Posterior vena cava (tissue), 2 donors: ENCODE measurements around the gene DET1. TPM values are rescaled to one million over a fixed set of nuclear protein-coding genes. Genes with fewer than 3 reads are reported as not detected.
"Not testable (repeated sequence)": the region's sequence is repeated elsewhere in the genome, so short reads cannot be mapped to it uniquely, and the experiment has no call there.

Experiments used
- DNase-seq: peaks from one replicate; pipeline ENCODE4 v3.0.0-alpha.2; 2020; ENCODE audit warnings: low spot score
- intact Hi-C, 2 donors: fragments of 100-400 bp; cut with DNase I; formaldehyde crosslinking; loops; one replicate each; pipeline versions ENCODE4 v1.14.1 to v1.14.2; 2022 to 2023
- long read RNA-seq, 2 donors: library from polyadenylated mRNA; unstranded; transcript quantifications; one replicate each; pipeline ENCODE4 v2.0.0, GENCODE V29; 2020 to 2021
- total RNA-seq, 2 donors: library from RNA; stranded (reverse); fragmentation: NEBNext Ultra II Directional; extraction: Animal tissue kit (Norgen Biotek cat#: 25700); gene quantifications; one replicate each; pipeline ENCODE4 v1.2.1, GENCODE V29; 2021
- donor health status: DM: yes; HTN: yes; CAD: no.
- donor health status: DM: yes; HTN: yes; CAD: no.

The DET1 gene
- 1 to 10 TPM; 3.1 to 6.4 TPM for total RNA-seq
- long read RNA-seq, donor 1, partial matches to known transcripts: 0 of 5 reads
- long read RNA-seq, donor 1, other reads (novel, unspliced or antisense): 1 of 5 reads
- long read RNA-seq, donor 2, partial matches to known transcripts: 0 of 4 reads
- long read RNA-seq, donor 2, other reads (novel, unspliced or antisense): 1 of 4 reads

GRCh38 chr15:88546248-88547129 lies at the start of gene DET1:
Gene DET1, minus strand, starts transcription at chr15:88546681. Its CDS starts 14,976 bp downstream, at chr15:88531705.
- peak; percentile 98 for DNase-seq
- intact Hi-C loops: no loop called here

GRCh38 chr15:88591384-88591783 lies 44.9 kb upstream of the DET1 start:
- intact Hi-C loops: no loop called here
- DNase-seq: no peak

GRCh38 chr15:88590759-88591158 lies 44.3 kb upstream of the DET1 start:
- DNase-seq: no peak
- intact Hi-C loops: no loop called here

- intact Hi-C loops: no loop called here
- no peak for DNase-seq
These were observed 40.1 kb upstream of the DET1 start for GRCh38 chr15:88586401-88587162.

- no peak for DNase-seq
- intact Hi-C loops: no loop called here
These were observed 34.1 kb upstream of the DET1 start for GRCh38 chr15:88580532-88580931.

GRCh38 chr15:88579322-88579721 lies 32.8 kb upstream of the DET1 start:
- intact Hi-C loops: no loop called here
- no peak for DNase-seq

GRCh38 chr15:88574655-88575054 lies 28.2 kb upstream of the DET1 start:
- no peak for DNase-seq
- intact Hi-C loops: no loop called here

- intact Hi-C loops: no loop called here
- DNase-seq: no peak
These were observed 27.6 kb upstream of the DET1 start for GRCh38 chr15:88574077-88574476.

- DNase-seq: no peak
- intact Hi-C loops: no loop called here
These were observed 25.4 kb upstream of the DET1 start for GRCh38 chr15:88571852-88572259.

GRCh38 chr15:88571153-88571851 lies 24.8 kb upstream of the DET1 start:
- DNase-seq: no peak
- intact Hi-C loops: no loop called here

GRCh38 chr15:88568589-88568988 lies 22.1 kb upstream of the DET1 start:
- intact Hi-C loops: no loop called here
- DNase-seq: no peak

GRCh38 chr15:88564741-88565140 lies 18.3 kb upstream of the DET1 start:
- no peak for DNase-seq
- intact Hi-C loops: no loop called here

GRCh38 chr15:88563638-88564037 lies 17.2 kb upstream of the DET1 start:
- intact Hi-C loops: no loop called here
- DNase-seq: no peak

GRCh38 chr15:88559565-88559964 lies 13.1 kb upstream of the DET1 start:
- intact Hi-C loops: loop anchor here in 1 of 2 donors (10.0 kb wide), 1 partner anchor 195 kb away; no protein-coding TSS in a partner anchor
- DNase-seq: not testable (repeated sequence)

GRCh38 chr15:88558026-88558425 lies 11.5 kb upstream of the DET1 start:
- intact Hi-C loops: loop anchor here in 1 of 2 donors (10.0 kb wide), 1 partner anchor 193 kb away; no protein-coding TSS in a partner anchor
- not testable (repeated sequence) for DNase-seq

GRCh38 chr15:88548009-88548408 lies 1.5 kb upstream of the DET1 start:
- DNase-seq, intact Hi-C loops: not testable (repeated sequence)

- intact Hi-C loops, DNase-seq: not testable (repeated sequence)
These were observed 768 bp downstream of the DET1 start for GRCh38 chr15:88545578-88546247.

- intact Hi-C loops: no loop called here
- DNase-seq: no peak
These were observed 3.3 kb downstream of the DET1 start for GRCh38 chr15:88543065-88543776.
